Measurements from ENCODE around the gene RAD54L. TPM values are rescaled to one million over a fixed set of nuclear protein-coding genes. Genes with fewer than 3 reads are reported as not detected.
"Not testable (repeated sequence)": the region's sequence is repeated elsewhere in the genome, so short reads cannot be mapped to it uniquely, and the experiment has no call there.

Gene RAD54L
- total and polyA plus RNA-seq, 2 experiments from 2014 or later, result 3.0 to 4.4 TPM

- Histone ChIP-seq H3K4me1 (ENCODE audit: insufficient read depth) (peaks cover 11% of the 10 kb centered on the region), H3K27ac (no peak overlapping the region), H2AFZ (no peak overlapping the region), H3K9me2 (ENCODE audit: insufficient read depth) (no peaks in the 10 kb centered on the region), H3K9me3 (ENCODE audit: low read depth) (no peaks in the 10 kb centered on the region), H3K36me3 (ENCODE audit: low read depth) (peaks cover 46% of the 10 kb centered on the region), H3K4me3 (no peak overlapping the region), H3K79me2 (ENCODE audit: insufficient read depth) (peaks cover 75% of the 10 kb centered on the region), H4K20me1 (ENCODE audit: insufficient read depth) (peaks cover 5% of the 10 kb centered on the region; the same call in 1 of the 2 replicates), H3K9ac (no peak overlapping the region), H3K27me3 (replicated peaks; ENCODE audit: insufficient read depth) (no peaks in the 10 kb centered on the region), H3K4me2 (ENCODE audit: unreplicated experiment) (no peak overlapping the region), H3F3A (ENCODE audit: insufficient read depth) (peaks cover 8% of the 10 kb centered on the region)
- no peak for DNase-seq
- in situ Hi-C loops (cut with MboI), result no loop called here
- TF ChIP-seq EZH2 (IDR thresholded peaks at IDR 0.05; ENCODE audit: insufficient read depth, poor library complexity, severe bottlenecking) (no peak), EZH2phosphoT487 (IDR thresholded peaks at IDR 0.05; ENCODE audit: insufficient read depth, low read depth) (no peak)
- WGBS, 2 experiments (ENCODE audit: low coverage in 1 of 2, low lambda C conversion rate in 2 of 2, missing lambda C conversion rate in 2 of 2), result 94 to 95% methylated on average over 16 of the region's 16 CpGs
Measured at GRCh38 chr1:46309401-46310159, 62.0 kb downstream of the RAD54L start.

DNA sequence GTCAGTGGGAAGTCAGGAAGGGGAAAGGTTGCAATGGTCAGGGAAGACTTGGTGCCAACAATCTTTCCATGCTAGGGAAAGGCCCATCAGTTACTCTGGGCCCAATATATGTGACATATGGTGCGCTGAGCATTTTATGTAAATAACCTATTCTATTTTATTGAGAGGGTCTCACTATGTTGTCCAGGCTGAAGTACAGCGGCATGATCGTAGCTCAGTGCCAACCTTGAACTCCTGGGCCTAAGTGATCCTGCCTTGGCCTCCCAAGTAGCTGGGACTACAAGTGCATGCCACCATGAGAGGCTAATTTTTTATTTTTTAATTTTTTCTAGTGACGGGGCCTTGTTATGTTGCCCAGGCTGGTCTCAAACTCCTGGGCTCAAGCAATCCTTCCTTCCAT is 62.8 kb downstream of the RAD54L start:
- no peak overlapping the region for H2AFZ ChIP-seq
- H3K4me2 ChIP-seq (ENCODE audit: unreplicated experiment), result no peak overlapping the region
- H3K9me3 ChIP-seq (ENCODE audit: low read depth), result no peaks in the 10 kb centered on the region
- H3K4me3 ChIP-seq, result no peak overlapping the region
- in situ Hi-C loops (cut with MboI), result no loop called here
- TF ChIP-seq EZH2 (IDR thresholded peaks at IDR 0.05; ENCODE audit: insufficient read depth, poor library complexity, severe bottlenecking), result no peak
- TF ChIP-seq EZH2phosphoT487 (IDR thresholded peaks at IDR 0.05; ENCODE audit: insufficient read depth, low read depth), result no peak
- no peak overlapping the region for H3K27ac ChIP-seq
- peaks cover 5% of the 10 kb centered on the region; the same call in 1 of the 2 replicates for H3K4me1 ChIP-seq (ENCODE audit: insufficient read depth)
- no peaks in the 10 kb centered on the region for H3K27me3 ChIP-seq (replicated peaks; ENCODE audit: insufficient read depth)
- DNase-seq, result no peak
- peaks cover 5% of the 10 kb centered on the region for H3F3A ChIP-seq (ENCODE audit: insufficient read depth)
- peaks cover 68% of the 10 kb centered on the region for H3K79me2 ChIP-seq (ENCODE audit: insufficient read depth)
- H3K9me2 ChIP-seq (ENCODE audit: insufficient read depth), result no peaks in the 10 kb centered on the region
- peaks cover 50% of the 10 kb centered on the region for H3K36me3 ChIP-seq (ENCODE audit: low read depth)
- WGBS, 2 experiments (ENCODE audit: low coverage in 1 of 2, low lambda C conversion rate in 2 of 2, missing lambda C conversion rate in 2 of 2), result 97 to 98% methylated on average over 4 of the region's 4 CpGs
- H3K9ac ChIP-seq, result no peak overlapping the region
- peaks cover 5% of the 10 kb centered on the region; the same call in 1 of the 2 replicates for H4K20me1 ChIP-seq (ENCODE audit: insufficient read depth)

DNA sequence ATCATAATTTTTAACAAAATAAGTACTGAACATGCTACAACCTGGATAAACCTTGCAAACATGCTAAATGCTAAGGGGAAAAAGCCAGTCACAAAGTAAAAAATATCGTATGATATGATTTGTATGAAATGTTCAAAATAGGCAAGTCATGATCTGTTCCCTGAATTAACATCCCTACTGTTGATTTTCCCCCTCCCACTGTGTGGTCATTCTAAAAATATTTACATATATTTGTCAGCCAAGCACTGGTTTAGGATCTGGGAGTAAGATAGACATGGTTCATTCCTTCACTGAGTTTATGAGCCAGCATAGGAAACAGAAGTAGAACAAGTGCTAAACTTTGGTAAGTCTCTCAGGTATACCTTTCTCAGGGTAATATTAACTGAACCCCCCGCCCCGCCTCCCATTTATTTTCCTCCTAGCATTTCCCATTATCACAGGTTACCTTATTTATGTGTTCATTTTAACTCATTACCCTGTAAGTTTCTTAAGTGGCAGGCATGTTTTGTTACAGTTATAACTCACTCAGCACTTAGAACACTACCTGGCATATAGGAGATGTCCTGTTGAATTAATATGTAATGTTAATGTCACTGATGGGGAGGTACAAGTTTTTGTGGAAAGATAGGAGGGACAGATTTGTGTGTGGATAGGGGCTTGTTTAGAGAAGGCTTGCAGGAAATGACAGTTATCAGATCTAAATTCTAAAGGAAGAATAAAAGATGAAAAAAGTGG is 68.3 kb downstream of the RAD54L start:
- Histone ChIP-seq H4K20me1 (ENCODE audit: insufficient read depth) (no peaks in the 10 kb centered on the region), H3K9me3 (ENCODE audit: low read depth) (no peaks in the 10 kb centered on the region), H2AFZ (no peak overlapping the region), H3K27me3 (replicated peaks; ENCODE audit: insufficient read depth) (no peaks in the 10 kb centered on the region), H3F3A (ENCODE audit: insufficient read depth) (peaks cover 5% of the 10 kb centered on the region), H3K4me3 (no peak overlapping the region), H3K9ac (no peak overlapping the region), H3K4me2 (ENCODE audit: unreplicated experiment) (no peak overlapping the region), H3K79me2 (ENCODE audit: insufficient read depth) (peaks cover 15% of the 10 kb centered on the region), H3K4me1 (ENCODE audit: insufficient read depth) (0 out of 2 replicates have a peak, but pooled peaks cover 4% of the 10 kb centered on the region), H3K9me2 (ENCODE audit: insufficient read depth) (no peaks in the 10 kb centered on the region), H3K27ac (peak overlapping the region; percentile 42), H3K36me3 (ENCODE audit: low read depth) (peaks cover 36% of the 10 kb centered on the region)
- TF ChIP-seq EZH2phosphoT487 (IDR thresholded peaks at IDR 0.05; ENCODE audit: insufficient read depth, low read depth) (no peak), EZH2 (IDR thresholded peaks at IDR 0.05; ENCODE audit: insufficient read depth, poor library complexity, severe bottlenecking) (no peak)
- 75 to 80% methylated on average over 3 of the region's 3 CpGs for WGBS, 2 experiments (ENCODE audit: low coverage in 1 of 2, low lambda C conversion rate in 2 of 2, missing lambda C conversion rate in 2 of 2)
- in situ Hi-C loops (cut with MboI), result no loop called here
- peak; percentile 61 for DNase-seq

- H3K27ac ChIP-seq, result no peak overlapping the region
- in situ Hi-C loops (cut with MboI), result no loop called here
- no peaks in the 10 kb centered on the region for H3K9me2 ChIP-seq (ENCODE audit: insufficient read depth)
- H3K27me3 ChIP-seq (replicated peaks; ENCODE audit: insufficient read depth), result no peaks in the 10 kb centered on the region
- no peak overlapping the region for H3K4me2 ChIP-seq (ENCODE audit: unreplicated experiment)
- H4K20me1 ChIP-seq (ENCODE audit: insufficient read depth), result no peaks in the 10 kb centered on the region
- WGBS, 2 experiments (ENCODE audit: low coverage in 1 of 2, low lambda C conversion rate in 2 of 2, missing lambda C conversion rate in 2 of 2), result 95 to 100% methylated on average over 1 of the region's 1 CpG
- 0 out of 2 replicates have a peak, but pooled peaks cover 4% of the 10 kb centered on the region for H3K4me1 ChIP-seq (ENCODE audit: insufficient read depth)
- no peaks in the 10 kb centered on the region for H3K9me3 ChIP-seq (ENCODE audit: low read depth)
- TF ChIP-seq EZH2 (IDR thresholded peaks at IDR 0.05; ENCODE audit: insufficient read depth, poor library complexity, severe bottlenecking) (no peak), EZH2phosphoT487 (IDR thresholded peaks at IDR 0.05; ENCODE audit: insufficient read depth, low read depth) (no peak)
- no peak for DNase-seq
- peaks cover 5% of the 10 kb centered on the region for H3K79me2 ChIP-seq (ENCODE audit: insufficient read depth)
- H3K36me3 ChIP-seq (ENCODE audit: low read depth), result peaks cover 22% of the 10 kb centered on the region
- no peak overlapping the region for H2AFZ ChIP-seq
- H3K9ac ChIP-seq, result no peak overlapping the region
- H3F3A ChIP-seq (ENCODE audit: insufficient read depth), result peaks cover 5% of the 10 kb centered on the region
- no peak overlapping the region for H3K4me3 ChIP-seq
Measured at GRCh38 chr1:46317323-46317722, 69.8 kb downstream of the RAD54L start.

DNA sequence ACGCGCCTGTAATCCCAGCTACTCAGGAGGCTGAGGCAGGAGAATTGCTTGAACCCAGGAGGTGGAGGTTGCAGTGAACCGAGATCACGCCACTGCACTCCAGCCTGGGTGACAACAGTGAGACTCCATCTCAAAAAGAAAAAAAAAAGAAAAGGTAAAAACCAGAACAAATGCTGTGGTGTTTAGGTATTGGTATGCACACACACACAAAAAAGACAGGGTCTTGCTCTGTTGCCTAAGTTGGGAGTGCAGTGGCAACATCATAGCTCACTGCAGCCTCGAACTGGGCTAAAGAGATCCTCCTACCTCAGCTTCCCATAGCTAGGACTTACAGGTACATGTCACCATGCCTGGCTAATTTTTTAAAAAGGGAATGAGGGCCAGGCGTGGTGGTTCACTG is 71.7 kb downstream of the RAD54L start:
- H3K36me3 ChIP-seq (ENCODE audit: low read depth); DNase-seq; H3K9ac ChIP-seq; H3K27ac ChIP-seq; H3K4me1 ChIP-seq (ENCODE audit: insufficient read depth); H3K4me2 ChIP-seq (ENCODE audit: unreplicated experiment); H3K79me2 ChIP-seq (ENCODE audit: insufficient read depth); in situ Hi-C loops (cut with MboI); H3F3A ChIP-seq (ENCODE audit: insufficient read depth); H4K20me1 ChIP-seq (ENCODE audit: insufficient read depth); H2AFZ ChIP-seq; H3K4me3 ChIP-seq; H3K9me3 ChIP-seq (ENCODE audit: low read depth); H3K27me3 ChIP-seq (replicated peaks; ENCODE audit: insufficient read depth); H3K9me2 ChIP-seq (ENCODE audit: insufficient read depth): not testable (repeated sequence)
- 96 to 98% methylated on average over 6 of the region's 6 CpGs for WGBS, 2 experiments (ENCODE audit: low coverage in 1 of 2, low lambda C conversion rate in 2 of 2, missing lambda C conversion rate in 2 of 2)

GRCh38 chr1:46319960-46320914 is 72.7 kb downstream of the RAD54L start:
- H3K79me2 ChIP-seq (ENCODE audit: insufficient read depth); H3K27me3 ChIP-seq (replicated peaks; ENCODE audit: insufficient read depth); H2AFZ ChIP-seq; H3K36me3 ChIP-seq (ENCODE audit: low read depth); H4K20me1 ChIP-seq (ENCODE audit: insufficient read depth); H3K4me3 ChIP-seq; H3K4me2 ChIP-seq (ENCODE audit: unreplicated experiment); H3K4me1 ChIP-seq (ENCODE audit: insufficient read depth); in situ Hi-C loops (cut with MboI); H3K27ac ChIP-seq; H3K9ac ChIP-seq; H3K9me3 ChIP-seq (ENCODE audit: low read depth); H3F3A ChIP-seq (ENCODE audit: insufficient read depth); DNase-seq; H3K9me2 ChIP-seq (ENCODE audit: insufficient read depth): not testable (repeated sequence)
- WGBS, 2 experiments (ENCODE audit: low coverage in 1 of 2, low lambda C conversion rate in 2 of 2, missing lambda C conversion rate in 2 of 2), result 74 to 75% methylated on average over 13 of the region's 13 CpGs

Measured in GM23248 (cell line).